OCI-LY1 (cell line): Measurements from ENCODE around the gene PSENEN.

Experiments used
- CTCF ChIP-seq: fragments of 200-600 bp; sonication (generic), shearing (Covaris generic); IDR thresholded peaks from 2 replicates; pipeline ENCODE4 v1.5.1; 2017; ENCODE audit warnings: mild to moderate bottlenecking, antibody characterized with exemption, low read length, moderate library complexity, mixed read lengths
- EZH2 ChIP-seq: fragments of 200-600 bp; sonication (generic), shearing (Covaris generic); IDR thresholded peaks from 2 replicates; pipeline ENCODE4 v1.8.0; 2017; ENCODE audit warnings: borderline replicate concordance, mixed run types, mild to moderate bottlenecking, antibody characterized with exemption, low read length, moderate library complexity, mixed read lengths

- TF ChIP-seq CTCF = no peak
- no peak for TF ChIP-seq EZH2
Observed at GRCh38 chr19:35784503-35785338, 39.3 kb downstream of the PSENEN start.
